ENCODE measurements around the gene VGLL3.

VGLL3 gene

GRCh38 chr3:86965166-86965565 lies 25.8 kb downstream of the VGLL3 start (continued):
- no peak for TF ChIP-seq ZFP3 (CRISPR knock-in tag; IDR thresholded peaks at IDR 0.05)
- TF ChIP-seq ESRRG (CRISPR knock-in tag; IDR thresholded peaks at IDR 0.05), result no peak
- TF ChIP-seq, protein P1, sequence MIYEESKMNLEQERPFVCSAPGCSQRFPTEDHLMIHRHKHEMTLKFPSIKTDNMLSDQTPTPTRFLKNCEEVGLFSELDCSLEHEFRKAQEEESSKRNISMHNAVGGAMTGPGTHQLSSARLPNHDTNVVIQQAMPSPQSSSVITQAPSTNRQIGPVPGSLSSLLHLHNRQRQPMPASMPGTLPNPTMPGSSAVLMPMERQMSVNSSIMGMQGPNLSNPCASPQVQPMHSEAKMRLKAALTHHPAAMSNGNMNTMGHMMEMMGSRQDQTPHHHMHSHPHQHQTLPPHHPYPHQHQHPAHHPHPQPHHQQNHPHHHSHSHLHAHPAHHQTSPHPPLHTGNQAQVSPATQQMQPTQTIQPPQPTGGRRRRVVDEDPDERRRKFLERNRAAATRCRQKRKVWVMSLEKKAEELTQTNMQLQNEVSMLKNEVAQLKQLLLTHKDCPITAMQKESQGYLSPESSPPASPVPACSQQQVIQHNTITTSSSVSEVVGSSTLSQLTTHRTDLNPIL (CRISPR knock-in tag; IDR thresholded peaks at IDR 0.05; ENCODE audit: low read depth), result no peak
- no peak for TF ChIP-seq BACH2 (CRISPR knock-in tag; IDR thresholded peaks at IDR 0.05; ENCODE audit: borderline replicate concordance)

GRCh38 chr3:86963611-86964010 lies 27.3 kb downstream of the VGLL3 start:
- no peak for ATAC-seq
- TF ChIP-seq, protein P2, sequence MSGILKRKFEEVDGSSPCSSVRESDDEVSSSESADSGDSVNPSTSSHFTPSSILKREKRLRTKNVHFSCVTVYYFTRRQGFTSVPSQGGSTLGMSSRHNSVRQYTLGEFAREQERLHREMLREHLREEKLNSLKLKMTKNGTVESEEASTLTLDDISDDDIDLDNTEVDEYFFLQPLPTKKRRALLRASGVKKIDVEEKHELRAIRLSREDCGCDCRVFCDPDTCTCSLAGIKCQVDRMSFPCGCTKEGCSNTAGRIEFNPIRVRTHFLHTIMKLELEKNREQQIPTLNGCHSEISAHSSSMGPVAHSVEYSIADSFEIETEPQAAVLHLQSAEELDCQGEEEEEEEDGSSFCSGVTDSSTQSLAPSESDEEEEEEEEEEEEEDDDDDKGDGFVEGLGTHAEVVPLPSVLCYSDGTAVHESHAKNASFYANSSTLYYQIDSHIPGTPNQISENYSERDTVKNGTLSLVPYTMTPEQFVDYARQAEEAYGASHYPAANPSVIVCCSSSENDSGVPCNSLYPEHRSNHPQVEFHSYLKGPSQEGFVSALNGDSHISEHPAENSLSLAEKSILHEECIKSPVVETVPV (CRISPR knock-in tag; IDR thresholded peaks at IDR 0.05), result no peak
- TF ChIP-seq ZNF70 (CRISPR knock-in tag; IDR thresholded peaks at IDR 0.05) (no peak), ZC3H10 (CRISPR knock-in tag; IDR thresholded peaks at IDR 0.05) (no peak), TOX (CRISPR knock-in tag; IDR thresholded peaks at IDR 0.05; ENCODE audit: borderline replicate concordance) (no peak), CSDC2 (CRISPR knock-in tag; IDR thresholded peaks at IDR 0.05) (no peak), ESRRG (CRISPR knock-in tag; IDR thresholded peaks at IDR 0.05) (no peak), SNAI2 (CRISPR knock-in tag; IDR thresholded peaks at IDR 0.05) (no peak)
- TF ChIP-seq, protein P3, sequence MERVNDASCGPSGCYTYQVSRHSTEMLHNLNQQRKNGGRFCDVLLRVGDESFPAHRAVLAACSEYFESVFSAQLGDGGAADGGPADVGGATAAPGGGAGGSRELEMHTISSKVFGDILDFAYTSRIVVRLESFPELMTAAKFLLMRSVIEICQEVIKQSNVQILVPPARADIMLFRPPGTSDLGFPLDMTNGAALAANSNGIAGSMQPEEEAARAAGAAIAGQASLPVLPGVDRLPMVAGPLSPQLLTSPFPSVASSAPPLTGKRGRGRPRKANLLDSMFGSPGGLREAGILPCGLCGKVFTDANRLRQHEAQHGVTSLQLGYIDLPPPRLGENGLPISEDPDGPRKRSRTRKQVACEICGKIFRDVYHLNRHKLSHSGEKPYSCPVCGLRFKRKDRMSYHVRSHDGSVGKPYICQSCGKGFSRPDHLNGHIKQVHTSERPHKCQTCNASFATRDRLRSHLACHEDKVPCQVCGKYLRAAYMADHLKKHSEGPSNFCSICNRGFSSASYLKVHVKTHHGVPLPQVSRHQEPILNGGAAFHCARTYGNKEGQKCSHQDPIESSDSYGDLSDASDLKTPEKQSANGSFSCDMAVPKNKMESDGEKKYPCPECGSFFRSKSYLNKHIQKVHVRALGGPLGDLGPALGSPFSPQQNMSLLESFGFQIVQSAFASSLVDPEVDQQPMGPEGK (CRISPR knock-in tag; IDR thresholded peaks at IDR 0.05; ENCODE audit: borderline replicate concordance), result no peak

DNA sequence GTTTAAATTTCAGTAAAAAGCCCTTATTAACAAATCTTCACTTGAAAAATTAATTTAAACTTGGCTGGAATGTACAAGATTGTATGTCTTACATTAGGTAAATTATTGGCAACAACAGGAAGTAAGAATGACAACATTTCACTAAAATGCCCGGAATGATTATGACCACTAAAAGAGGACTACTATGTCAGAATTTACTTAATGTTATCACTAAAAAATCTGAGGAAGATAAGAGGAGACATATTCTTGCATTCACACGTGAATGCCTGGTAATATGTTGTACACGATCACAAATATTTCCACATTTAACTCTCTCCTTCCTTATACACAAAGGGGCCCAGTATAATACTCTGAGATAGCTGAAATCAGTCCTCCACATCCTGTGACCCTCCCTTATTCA lies 29.7 kb downstream of the VGLL3 start:
- no peak for TF ChIP-seq ISL1 (CRISPR knock-in tag; IDR thresholded peaks at IDR 0.05)
- no peak for TF ChIP-seq ZNF8 (CRISPR knock-in tag; IDR thresholded peaks at IDR 0.05)
- no peak for TF ChIP-seq ZFP30 (CRISPR knock-in tag; IDR thresholded peaks at IDR 0.05)
- TF ChIP-seq TOX (CRISPR knock-in tag; IDR thresholded peaks at IDR 0.05; ENCODE audit: borderline replicate concordance), result no peak
- TF ChIP-seq POU6F1 (CRISPR knock-in tag; IDR thresholded peaks at IDR 0.05; ENCODE audit: borderline replicate concordance, low read depth), result no peak
- TF ChIP-seq GLIS3 (CRISPR knock-in tag; IDR thresholded peaks at IDR 0.05), result no peak
- no peak for TF ChIP-seq ZC3H10 (CRISPR knock-in tag; IDR thresholded peaks at IDR 0.05)
- no peak for TF ChIP-seq ZNF565 (CRISPR knock-in tag; conservative IDR thresholded peaks at IDR 0.05; ENCODE audit: low read depth)
- TF ChIP-seq ZFP3 (CRISPR knock-in tag; IDR thresholded peaks at IDR 0.05), result no peak
- TF ChIP-seq ESRRG (CRISPR knock-in tag; IDR thresholded peaks at IDR 0.05), result no peak
- no peak for TF ChIP-seq BACH2 (CRISPR knock-in tag; IDR thresholded peaks at IDR 0.05; ENCODE audit: borderline replicate concordance)
- TF ChIP-seq, protein P1 (CRISPR knock-in tag; IDR thresholded peaks at IDR 0.05; ENCODE audit: low read depth), result no peak
- TF ChIP-seq, protein P3 (CRISPR knock-in tag; IDR thresholded peaks at IDR 0.05; ENCODE audit: borderline replicate concordance), result no peak
- no peak for TF ChIP-seq PPARA (CRISPR knock-in tag; IDR thresholded peaks at IDR 0.05; ENCODE audit: borderline replicate concordance)
- no peak for TF ChIP-seq CSDC2 (CRISPR knock-in tag; IDR thresholded peaks at IDR 0.05)
- TF ChIP-seq RARB (CRISPR knock-in tag; IDR thresholded peaks at IDR 0.05), result no peak
- TF ChIP-seq, protein P2 (CRISPR knock-in tag; IDR thresholded peaks at IDR 0.05), result no peak
- no peak for TF ChIP-seq TCF4 (CRISPR knock-in tag; IDR thresholded peaks at IDR 0.05; ENCODE audit: borderline replicate concordance)
- ATAC-seq, result no peak
